HEK293 (cell line): Measurements from ENCODE around the gene POLL.

Experiments
- FEZF1 ChIP-seq: fragments of 450-650 bp; formaldehyde crosslinking; IDR thresholded peaks from 2 replicates; pipeline ENCODE4 v1.5.1; 2016; ENCODE audit warnings: missing biosample characterization, missing genetic modification characterization
- MEIS1 ChIP-seq: sonication (generic); formaldehyde crosslinking; IDR thresholded peaks from 2 replicates; pipeline ENCODE4 v1.8.1; 2022; ENCODE audit warnings: missing genetic modification reagents, mild to moderate bottlenecking, borderline replicate concordance
- ZBTB21 ChIP-seq: fragments of 450-650 bp; formaldehyde crosslinking; IDR thresholded peaks from 2 replicates; pipeline ENCODE4 v1.5.1; 2017; ENCODE audit warnings: missing biosample characterization, missing genetic modification characterization
- ZNF274 ChIP-seq, 2 experiments: fragments of 200-500 bp in 1 of 2; fragments of 450-650 bp in 1 of 2; sonication (Bioruptor generic) in 1 of 2; formaldehyde crosslinking in 1 of 2; IDR thresholded peaks; 2 replicates each; pipeline versions ENCODE4 v1.5.1 to v1.6.1; 2014 to 2016; ENCODE audit warnings: borderline replicate concordance in 1 of 2, inconsistent platforms in 1 of 2, low read length in 1 of 2, missing biosample characterization in 1 of 2, missing genetic modification characterization in 1 of 2
- ZNF621 ChIP-seq: fragments of 450-650 bp; formaldehyde crosslinking; IDR thresholded peaks from 2 replicates; pipeline ENCODE4 v1.5.1; 2017; ENCODE audit warnings: missing biosample characterization, missing genetic modification characterization
- ZNF660 ChIP-seq: fragments of 450-650 bp; IDR thresholded peaks from 2 replicates; pipeline ENCODE4 v1.5.1; 2018; ENCODE audit warnings: missing biosample characterization, mild to moderate bottlenecking, missing genetic modification characterization
- ZNF707 ChIP-seq: fragments of 450-650 bp; formaldehyde crosslinking; IDR thresholded peaks from 2 replicates; pipeline ENCODE4 v1.5.1; 2016; ENCODE audit warnings: missing biosample characterization, missing genetic modification characterization
- TF ChIP-seq, protein P1 (sequence below): fragments of 450-650 bp; formaldehyde crosslinking; IDR thresholded peaks from 2 replicates; pipeline ENCODE4 v1.5.1; 2016; ENCODE audit warnings: missing biosample characterization, missing genetic modification characterization
- TF ChIP-seq, protein P2 (sequence below): fragments of 450-650 bp; formaldehyde crosslinking; IDR thresholded peaks from 2 replicates; pipeline ENCODE4 v1.5.1; 2016; ENCODE audit warnings: missing biosample characterization, missing genetic modification characterization
- TF ChIP-seq, protein P3 (sequence below): fragments of 450-650 bp; formaldehyde crosslinking; optimal IDR thresholded peaks from 2 replicates; pipeline ENCODE3; 2016; ENCODE audit warnings: missing biosample characterization, mild to moderate bottlenecking, missing genetic modification characterization

DNA sequence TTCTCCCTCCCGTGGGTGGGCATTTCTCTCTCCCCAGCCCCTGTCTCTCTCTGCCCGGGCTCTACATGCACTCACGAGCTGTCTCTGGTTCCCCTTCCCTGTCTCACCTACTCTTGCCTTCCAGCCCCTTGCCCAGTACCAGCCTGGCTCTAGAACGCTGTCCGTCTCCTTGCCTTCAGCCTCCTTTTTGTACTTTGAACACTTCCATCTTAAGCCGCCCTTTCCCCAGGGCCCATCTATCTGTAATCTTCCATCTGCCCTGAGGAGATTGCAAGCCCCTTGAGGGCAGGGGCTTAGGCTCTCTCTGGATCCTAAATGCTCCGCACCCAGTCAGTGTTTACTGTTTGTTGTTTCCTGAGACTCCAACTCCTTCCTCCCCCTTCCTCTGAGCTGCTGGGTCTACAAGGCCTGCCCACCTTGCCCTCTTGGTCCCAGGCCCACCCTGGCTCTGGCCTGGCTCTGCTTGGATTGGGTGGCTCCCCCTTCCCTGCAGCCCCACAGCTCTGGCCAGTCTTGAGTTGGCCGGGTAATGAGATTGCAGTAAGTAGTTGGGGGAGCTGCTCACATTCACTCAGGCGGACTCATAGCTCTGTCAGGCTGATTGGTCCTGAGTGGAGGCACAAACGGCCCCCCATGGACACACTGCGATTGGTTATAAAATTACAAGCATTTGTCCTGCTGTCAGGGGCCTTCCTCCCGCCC, 28.3 kb downstream of the POLL start:
- TF ChIP-seq, protein P1, sequence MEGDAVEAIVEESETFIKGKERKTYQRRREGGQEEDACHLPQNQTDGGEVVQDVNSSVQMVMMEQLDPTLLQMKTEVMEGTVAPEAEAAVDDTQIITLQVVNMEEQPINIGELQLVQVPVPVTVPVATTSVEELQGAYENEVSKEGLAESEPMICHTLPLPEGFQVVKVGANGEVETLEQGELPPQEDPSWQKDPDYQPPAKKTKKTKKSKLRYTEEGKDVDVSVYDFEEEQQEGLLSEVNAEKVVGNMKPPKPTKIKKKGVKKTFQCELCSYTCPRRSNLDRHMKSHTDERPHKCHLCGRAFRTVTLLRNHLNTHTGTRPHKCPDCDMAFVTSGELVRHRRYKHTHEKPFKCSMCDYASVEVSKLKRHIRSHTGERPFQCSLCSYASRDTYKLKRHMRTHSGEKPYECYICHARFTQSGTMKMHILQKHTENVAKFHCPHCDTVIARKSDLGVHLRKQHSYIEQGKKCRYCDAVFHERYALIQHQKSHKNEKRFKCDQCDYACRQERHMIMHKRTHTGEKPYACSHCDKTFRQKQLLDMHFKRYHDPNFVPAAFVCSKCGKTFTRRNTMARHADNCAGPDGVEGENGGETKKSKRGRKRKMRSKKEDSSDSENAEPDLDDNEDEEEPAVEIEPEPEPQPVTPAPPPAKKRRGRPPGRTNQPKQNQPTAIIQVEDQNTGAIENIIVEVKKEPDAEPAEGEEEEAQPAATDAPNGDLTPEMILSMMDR (tag by site-specific recombination), result no peak
- TF ChIP-seq, protein P2, sequence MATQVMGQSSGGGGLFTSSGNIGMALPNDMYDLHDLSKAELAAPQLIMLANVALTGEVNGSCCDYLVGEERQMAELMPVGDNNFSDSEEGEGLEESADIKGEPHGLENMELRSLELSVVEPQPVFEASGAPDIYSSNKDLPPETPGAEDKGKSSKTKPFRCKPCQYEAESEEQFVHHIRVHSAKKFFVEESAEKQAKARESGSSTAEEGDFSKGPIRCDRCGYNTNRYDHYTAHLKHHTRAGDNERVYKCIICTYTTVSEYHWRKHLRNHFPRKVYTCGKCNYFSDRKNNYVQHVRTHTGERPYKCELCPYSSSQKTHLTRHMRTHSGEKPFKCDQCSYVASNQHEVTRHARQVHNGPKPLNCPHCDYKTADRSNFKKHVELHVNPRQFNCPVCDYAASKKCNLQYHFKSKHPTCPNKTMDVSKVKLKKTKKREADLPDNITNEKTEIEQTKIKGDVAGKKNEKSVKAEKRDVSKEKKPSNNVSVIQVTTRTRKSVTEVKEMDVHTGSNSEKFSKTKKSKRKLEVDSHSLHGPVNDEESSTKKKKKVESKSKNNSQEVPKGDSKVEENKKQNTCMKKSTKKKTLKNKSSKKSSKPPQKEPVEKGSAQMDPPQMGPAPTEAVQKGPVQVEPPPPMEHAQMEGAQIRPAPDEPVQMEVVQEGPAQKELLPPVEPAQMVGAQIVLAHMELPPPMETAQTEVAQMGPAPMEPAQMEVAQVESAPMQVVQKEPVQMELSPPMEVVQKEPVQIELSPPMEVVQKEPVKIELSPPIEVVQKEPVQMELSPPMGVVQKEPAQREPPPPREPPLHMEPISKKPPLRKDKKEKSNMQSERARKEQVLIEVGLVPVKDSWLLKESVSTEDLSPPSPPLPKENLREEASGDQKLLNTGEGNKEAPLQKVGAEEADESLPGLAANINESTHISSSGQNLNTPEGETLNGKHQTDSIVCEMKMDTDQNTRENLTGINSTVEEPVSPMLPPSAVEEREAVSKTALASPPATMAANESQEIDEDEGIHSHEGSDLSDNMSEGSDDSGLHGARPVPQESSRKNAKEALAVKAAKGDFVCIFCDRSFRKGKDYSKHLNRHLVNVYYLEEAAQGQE (tag by site-specific recombination), result no peak
- TF ChIP-seq, protein P3, sequence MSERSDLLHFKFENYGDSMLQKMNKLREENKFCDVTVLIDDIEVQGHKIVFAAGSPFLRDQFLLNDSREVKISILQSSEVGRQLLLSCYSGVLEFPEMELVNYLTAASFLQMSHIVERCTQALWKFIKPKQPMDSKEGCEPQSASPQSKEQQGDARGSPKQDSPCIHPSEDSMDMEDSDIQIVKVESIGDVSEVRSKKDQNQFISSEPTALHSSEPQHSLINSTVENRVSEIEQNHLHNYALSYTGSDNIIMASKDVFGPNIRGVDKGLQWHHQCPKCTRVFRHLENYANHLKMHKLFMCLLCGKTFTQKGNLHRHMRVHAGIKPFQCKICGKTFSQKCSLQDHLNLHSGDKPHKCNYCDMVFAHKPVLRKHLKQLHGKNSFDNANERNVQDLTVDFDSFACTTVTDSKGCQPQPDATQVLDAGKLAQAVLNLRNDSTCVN (tag by site-specific recombination), result no peak
- no peak for TF ChIP-seq MEIS1 (CRISPR knock-in tag)
- no peak for TF ChIP-seq ZNF660 (tag by site-specific recombination)
- TF ChIP-seq ZNF274 (IDR thresholded peaks at IDR 0.05; ENCODE audit: low read length), result no peak
- TF ChIP-seq ZNF274 (tag by site-specific recombination; IDR thresholded peaks at IDR 0.05; ENCODE audit: borderline replicate concordance), result no peak
- no peak for TF ChIP-seq ZNF707
- TF ChIP-seq FEZF1, result no peak
- no peak for TF ChIP-seq ZNF621
- no peak for TF ChIP-seq ZBTB21 (tag by site-specific recombination)
